Measurements from ENCODE around the gene DUSP8.

The DUSP8 gene

GRCh38 chr11:1504581-1505290 is 67.3 kb downstream of the DUSP8 start:
- no peak overlapping the region for H3K4me3 ChIP-seq (ENCODE audit: low read depth, low read length)
- DNase-seq (ENCODE audit: low read depth), result no peak
- no peak for TF ChIP-seq CTCF (conservative IDR thresholded peaks at IDR 0.05; ENCODE audit: low read depth, low read length)

DNA sequence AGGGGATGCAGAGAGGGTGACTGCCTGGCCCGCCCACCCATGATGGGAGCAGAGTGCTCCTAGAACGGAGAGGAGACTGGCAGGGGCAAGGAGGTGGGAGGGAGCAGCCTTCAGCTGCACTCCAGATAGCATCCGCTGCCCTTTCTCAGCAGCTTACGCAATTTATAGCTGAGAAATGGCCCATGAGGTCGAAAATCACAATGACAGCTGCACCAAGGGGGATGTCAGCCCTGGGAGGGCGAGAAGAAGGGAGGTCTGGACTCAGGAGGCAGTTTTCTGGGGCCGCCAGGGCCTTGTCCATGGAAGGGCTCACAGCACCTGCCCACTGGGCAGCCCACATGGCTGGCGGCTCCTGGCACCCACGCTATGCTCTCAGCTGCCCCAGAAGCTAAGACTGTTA is 67.9 kb downstream of the DUSP8 start:
- no peak for TF ChIP-seq CTCF (conservative IDR thresholded peaks at IDR 0.05; ENCODE audit: low read depth, low read length)
- no peak overlapping the region for H3K4me3 ChIP-seq (ENCODE audit: low read depth, low read length)
- DNase-seq (ENCODE audit: low read depth), result no peak
